Pancreas (tissue), 10 donors: ENCODE data around the gene AKT1S1. TPM values are rescaled to one million over a fixed set of nuclear protein-coding genes. Genes with fewer than 3 reads are reported as not detected.

Experiments used
- ATAC-seq, 4 donors: fragments of 200-7000 bp; cut with Tn5 transposase; one replicate each; pipeline versions ENCODE4 v1.8.0 to v1.9.1; 2020; ENCODE audit warnings: mild to moderate bottlenecking in 4 of 4, moderate library complexity in 4 of 4
- DNase-seq, 6 donors: peaks; one replicate each; pipeline ENCODE4 v3.0.0-alpha.2; 2020
- FAIRE-seq: peaks from 2 replicates; lab custom pipeline; 2012; peaks lifted over from hg19 to GRCh38; lab: Jason Lieb, UNC
- H3K27ac ChIP-seq, 4 donors: fragments of 200-600 bp; sonication (generic); 1 replicate in 3 of 4; 2 replicates in 1 of 4; pipeline versions ENCODE4 v1.5.0 to v1.8.0; 2020
- H3K27me3 ChIP-seq, 4 donors: fragments of 200-600 bp; one replicate each; pipeline ENCODE4 v1.8.0; 2021
- H3K36me3 ChIP-seq, 3 donors: fragments of 200-600 bp; sonication (generic) in 1 of 3; one replicate each; pipeline versions ENCODE4 v1.5.0 to v1.8.0; 2020 to 2021
- H3K4me1 ChIP-seq, 3 donors: fragments of 200-600 bp; one replicate each; pipeline ENCODE4 v1.8.0; 2021
- H3K4me3 ChIP-seq, 4 donors: fragments of 200-600 bp; sonication (generic) in 2 of 4; one replicate each; pipeline versions ENCODE4 v1.5.0 to v1.8.0; 2020 to 2021
- H3K9me3 ChIP-seq, 4 donors: fragments of 200-600 bp; one replicate each; pipeline ENCODE4 v1.8.0; 2021
- WGBS, 2 donors: extraction: QIAGEN DNeasy Blood & Tissue Kit; methylation state at CpG; one replicate each; pipeline ENCODE4 v1.1.7; 2013; 5-methylcytosine and 5-hydroxymethylcytosine counted together
- intact Hi-C, 3 donors: fragments of 100-400 bp; cut with DNase I; formaldehyde crosslinking; loops; one replicate each; pipeline versions ENCODE4 v1.11.1 to v1.14.2; 2022
- polyA plus RNA-seq, 2 donors: library from polyadenylated mRNA; stranded (reverse); fragments of 200-250 nt; gene quantifications; one replicate each; pipeline ENCODE4 v1.2.3, GENCODE V29; 2013
- total RNA-seq, 6 donors: library from RNA; stranded (reverse); fragmentation: NEBNext Ultra II Directional in 4 of 6; extraction: Animal tissue kit (Norgen Biotek cat#: 25700) in 4 of 6; gene quantifications; one replicate each; pipeline versions ENCODE4 v1.2.1 to v1.2.4, GENCODE V29; 2021 to 2023
- TF ChIP-seq, protein P1 (sequence below), 4 donors: fragments of 200-600 bp; sonication (generic) in 3 of 4; IDR thresholded peaks; one replicate each; pipeline versions ENCODE4 v1.5.0 to v1.8.0; 2021; ENCODE audit warnings: antibody characterized with exemption in 4 of 4
- donor health status: healthy with polysubstance abuse.
- donor health status: DM: no; HTN: no; CAD: no; lungs with moderate emphysema.
- donor health status: DM: no; HTN: no; CAD: no.
- donor health status: control.
- donor health status: control.
- donor health status: Bipolar disorder and iron deficiency.
- donor health status: DM: yes; HTN: yes; CAD: no.
- donor health status: DM: no; HTN: no; CAD: no.
- donor health status: DM: no; HTN: no; CAD: no.
- donor health status: DM: yes; HTN: yes; CAD: no.

AKT1S1 gene
- total and polyA plus RNA-seq, 8 donors: 13.8 to 31.1 (median 18.1) TPM

DNA sequence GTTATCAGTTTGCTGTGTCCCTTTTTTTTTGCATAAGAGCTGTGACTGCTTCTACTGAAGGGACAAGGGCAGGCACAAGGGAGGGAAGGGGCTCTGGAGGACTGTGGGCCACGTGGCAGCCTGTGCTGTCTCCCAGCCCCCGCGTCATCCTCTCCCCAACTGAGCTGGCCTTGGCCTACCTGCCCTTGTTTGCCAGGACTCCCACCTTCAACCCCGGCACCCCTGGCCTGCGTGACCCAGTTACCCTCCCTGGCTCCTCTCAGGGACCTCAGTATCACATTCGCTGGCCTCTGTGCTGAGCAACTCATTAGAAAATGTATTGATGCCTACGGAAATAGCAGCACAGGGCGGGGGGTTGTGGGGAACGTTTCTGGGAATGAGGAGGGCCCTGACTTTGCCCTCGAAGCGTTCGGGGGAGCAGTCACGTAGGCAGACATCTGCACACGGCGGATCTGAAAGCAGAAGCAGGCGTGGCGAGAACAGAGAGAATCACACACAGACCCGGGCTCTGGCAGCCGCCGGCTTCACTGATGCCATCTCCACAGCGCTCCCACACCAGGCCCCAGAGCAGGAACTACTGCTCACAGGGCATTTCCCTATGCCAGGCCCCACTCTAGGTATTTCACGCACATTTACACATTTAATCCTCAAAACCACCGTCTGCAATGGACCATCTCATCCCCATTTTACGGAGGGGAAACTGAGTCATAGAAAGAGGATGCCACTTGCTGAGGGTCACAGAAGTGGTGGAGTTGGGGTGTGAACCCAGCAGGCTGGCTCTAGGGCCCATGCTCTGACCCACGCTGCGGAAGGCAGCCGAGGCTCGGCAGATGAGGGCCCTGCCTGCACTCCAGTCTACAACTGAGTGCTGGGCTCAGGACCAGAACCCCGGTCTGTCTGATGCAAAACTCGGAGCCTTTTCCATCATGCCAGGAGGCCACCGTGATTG is 46.2 kb upstream of the AKT1S1 start:
- peak in 1 of 6 donors; percentile 24 for DNase-seq
- H3K36me3 ChIP-seq: peaks cover 0 to 9% (median 0%) of the 10 kb centered on the region in 3 donors
- ATAC-seq: peak in 2 of 4 donors; percentile 27 to 62

DNA sequence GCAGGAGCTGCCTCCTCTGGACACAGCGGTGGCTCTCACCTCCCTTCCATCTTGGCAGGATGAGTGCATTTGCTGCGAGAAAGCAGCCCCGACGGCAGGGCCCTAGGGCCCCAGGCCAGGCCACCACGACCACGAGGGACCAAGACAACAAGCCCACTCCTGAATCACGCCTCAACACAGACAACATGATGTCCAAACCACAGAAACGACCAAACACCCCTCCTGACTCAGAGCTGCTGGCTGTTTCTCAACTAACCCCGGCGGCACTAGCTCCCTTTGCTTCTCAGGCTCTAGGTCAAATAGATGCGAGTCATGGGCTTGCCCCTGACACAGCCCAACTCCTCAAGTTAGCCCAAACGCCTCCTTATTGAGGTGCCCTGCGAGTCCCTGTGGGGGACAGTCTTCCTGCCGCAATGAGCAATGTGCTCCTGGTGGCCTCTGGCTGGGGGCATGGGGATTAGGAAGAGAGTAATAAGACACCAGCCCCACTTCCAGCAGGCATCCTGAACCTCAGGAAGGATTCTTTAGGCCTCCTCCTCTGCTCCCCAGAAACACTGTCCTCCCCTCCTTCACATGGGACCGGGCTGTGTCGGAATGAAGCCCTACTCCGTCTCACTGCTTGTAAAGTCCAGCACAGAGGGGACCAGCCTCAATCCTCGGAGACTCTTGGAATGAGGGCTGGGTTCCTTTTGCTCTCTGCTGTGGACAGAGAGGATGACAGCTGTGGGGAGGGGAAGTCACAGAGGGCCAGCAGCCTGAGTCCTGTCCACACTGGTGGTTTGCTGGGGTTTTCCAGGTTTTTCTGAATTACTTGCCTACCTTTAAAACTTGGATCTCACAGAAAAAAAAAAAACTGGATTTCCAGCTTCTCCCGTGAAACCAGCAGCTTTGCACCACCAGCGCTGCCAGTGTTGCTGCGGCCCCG is 45.0 kb upstream of the AKT1S1 start:
- peaks cover 0 to 2% (median under 1%) of the 10 kb centered on the region in 3 donors for H3K4me1 ChIP-seq
- intact Hi-C loops: no loop called here
- FAIRE-seq (no peak), ATAC-seq (no peak), DNase-seq (peak in 1 of 6 donors; percentile 19)
- no peak overlapping the region for H3K27ac ChIP-seq
- 88 to 90% methylated on average over 22 of the region's 22 CpGs for WGBS, 2 donors
- peaks cover 0 to 9% (median 0%) of the 10 kb centered on the region in 3 donors for H3K36me3 ChIP-seq
- no peaks in the 10 kb centered on the region for H3K9me3 ChIP-seq
- no peak overlapping the region for H3K4me3 ChIP-seq
- TF ChIP-seq, protein P1, sequence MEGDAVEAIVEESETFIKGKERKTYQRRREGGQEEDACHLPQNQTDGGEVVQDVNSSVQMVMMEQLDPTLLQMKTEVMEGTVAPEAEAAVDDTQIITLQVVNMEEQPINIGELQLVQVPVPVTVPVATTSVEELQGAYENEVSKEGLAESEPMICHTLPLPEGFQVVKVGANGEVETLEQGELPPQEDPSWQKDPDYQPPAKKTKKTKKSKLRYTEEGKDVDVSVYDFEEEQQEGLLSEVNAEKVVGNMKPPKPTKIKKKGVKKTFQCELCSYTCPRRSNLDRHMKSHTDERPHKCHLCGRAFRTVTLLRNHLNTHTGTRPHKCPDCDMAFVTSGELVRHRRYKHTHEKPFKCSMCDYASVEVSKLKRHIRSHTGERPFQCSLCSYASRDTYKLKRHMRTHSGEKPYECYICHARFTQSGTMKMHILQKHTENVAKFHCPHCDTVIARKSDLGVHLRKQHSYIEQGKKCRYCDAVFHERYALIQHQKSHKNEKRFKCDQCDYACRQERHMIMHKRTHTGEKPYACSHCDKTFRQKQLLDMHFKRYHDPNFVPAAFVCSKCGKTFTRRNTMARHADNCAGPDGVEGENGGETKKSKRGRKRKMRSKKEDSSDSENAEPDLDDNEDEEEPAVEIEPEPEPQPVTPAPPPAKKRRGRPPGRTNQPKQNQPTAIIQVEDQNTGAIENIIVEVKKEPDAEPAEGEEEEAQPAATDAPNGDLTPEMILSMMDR (IDR thresholded peaks at IDR 0.05): no peak
- H3K27me3 ChIP-seq: no peaks in the 10 kb centered on the region

More for the DNA sequence above, 46.2 kb upstream of the AKT1S1 start:
- no peak overlapping the region for H3K27ac ChIP-seq
- no peaks in the 10 kb centered on the region for H3K27me3 ChIP-seq
- no peak overlapping the region for H3K4me3 ChIP-seq
- intact Hi-C loops: no loop called here
- FAIRE-seq: no peak
- H3K4me1 ChIP-seq: peaks cover 7 to 13% (median 9%) of the 10 kb centered on the region in 3 donors
- H3K9me3 ChIP-seq: no peaks in the 10 kb centered on the region
- TF ChIP-seq, protein P1 (IDR thresholded peaks at IDR 0.05): no peak
- 87 to 89% methylated on average over 31 of the region's 31 CpGs for WGBS, 2 donors

DNA sequence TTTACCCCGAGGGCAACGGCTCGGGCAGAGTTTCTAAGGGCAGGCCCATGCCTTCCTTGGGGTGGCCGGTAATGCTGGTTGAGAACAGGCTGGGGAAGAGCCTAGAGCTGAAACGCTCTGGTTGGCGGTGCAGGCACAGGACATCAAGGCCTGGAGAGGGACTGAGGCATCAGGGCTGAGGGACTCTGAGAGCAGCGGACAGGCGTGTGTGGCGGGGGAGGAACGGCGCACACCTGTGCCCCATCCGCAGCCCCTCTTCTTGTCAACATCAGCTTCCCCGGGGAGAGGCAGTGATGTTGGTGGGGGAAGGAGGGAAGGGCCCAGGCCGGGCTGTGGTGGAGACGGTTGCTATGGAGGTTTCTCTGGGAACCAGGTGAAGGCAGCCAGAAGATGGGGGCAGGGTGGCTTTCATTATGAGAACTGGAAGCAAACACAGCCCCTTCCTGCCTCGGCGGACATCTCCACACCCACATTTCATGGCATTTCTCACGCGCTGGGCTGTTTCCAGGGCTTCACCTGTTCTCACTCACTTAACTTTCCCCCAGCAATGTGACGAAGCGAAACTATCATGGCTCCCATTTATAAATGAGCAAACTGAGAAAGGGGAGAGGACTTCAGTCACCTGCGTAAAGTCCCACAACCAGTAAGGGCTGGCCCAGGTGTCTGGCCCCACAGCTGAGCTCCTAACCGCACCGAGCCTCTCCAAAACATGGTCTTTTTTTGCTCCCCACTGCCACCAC is 43.6 kb upstream of the AKT1S1 start:
- 86 to 90% methylated on average over 23 to 24 of the region's 24 CpGs for WGBS, 2 donors
- FAIRE-seq (no peak), DNase-seq (peak in 1 of 6 donors; percentile 40), ATAC-seq (peak in 2 of 4 donors; percentile 24 to 45)
- Histone ChIP-seq H3K36me3 (peaks cover 0 to 9% (median 0%) of the 10 kb centered on the region in 3 donors), H3K4me1 (no peaks in the 10 kb centered on the region), H3K27me3 (no peaks in the 10 kb centered on the region), H3K4me3 (no peak overlapping the region), H3K9me3 (no peaks in the 10 kb centered on the region), H3K27ac (no peak overlapping the region)
- intact Hi-C loops: no loop called here
- TF ChIP-seq, protein P1 (IDR thresholded peaks at IDR 0.05): no peak

DNA sequence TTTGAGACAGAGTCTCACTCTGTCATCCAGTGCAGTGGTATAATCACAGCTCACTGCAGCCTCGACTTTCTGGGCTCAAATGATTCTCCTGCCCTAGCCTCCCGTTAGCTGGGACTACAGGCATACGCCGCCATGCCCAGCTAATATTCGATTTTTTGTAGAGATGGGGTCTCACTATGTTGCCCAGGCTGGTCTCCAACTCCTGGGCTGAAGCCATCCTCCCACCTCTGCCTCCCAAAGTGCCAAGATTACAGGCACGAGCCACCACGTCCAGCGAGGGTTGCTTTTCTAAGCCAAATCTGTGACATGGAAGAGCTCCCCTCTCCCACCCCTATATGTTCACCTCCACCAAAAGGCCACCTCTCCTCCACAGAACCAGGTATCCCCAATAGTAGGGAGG is 40.9 kb upstream of the AKT1S1 start:
- TF ChIP-seq, protein P1 (IDR thresholded peaks at IDR 0.05): no peak
- WGBS, 2 donors: 90 to 95% methylated on average over 8 of the region's 8 CpGs
- intact Hi-C loops: no loop called here
- Histone ChIP-seq H3K36me3 (no peaks in the 10 kb centered on the region), H3K4me3 (no peak overlapping the region), H3K27me3 (no peaks in the 10 kb centered on the region), H3K27ac (no peak overlapping the region), H3K9me3 (no peaks in the 10 kb centered on the region), H3K4me1 (no peaks in the 10 kb centered on the region)
- FAIRE-seq (no peak), ATAC-seq (no peak), DNase-seq (no peak)
